ENCODE data around the gene COL5A3.

Gene COL5A3

GRCh38 chr19:9910625-9911024 is 99.7 kb downstream of the COL5A3 start:
- no peak overlapping the region for H3K4me3 ChIP-seq (ENCODE audit: low read depth, low read length)
- no peak for TF ChIP-seq CTCF (conservative IDR thresholded peaks at IDR 0.05; ENCODE audit: low read depth, low read length)
- DNase-seq (ENCODE audit: low read depth), result no peak
